T-helper 17 cell (primary cell): ENCODE results near the gene CFAP100. TPM values are rescaled to one million over a fixed set of nuclear protein-coding genes. Genes with fewer than 3 reads are reported as not detected.

ENCODE experiments used
- ATAC-seq: fragments of 150-1000 bp; cut with Tn5 transposase; 2 replicates; pipeline ENCODE4 v1.10.0; 2021; ENCODE audit warnings: mild to moderate bottlenecking, moderate library complexity
- DNase-seq, 3 donors: peaks; one replicate each; pipeline versions ENCODE4 v3.0.0 to v3.0.0-alpha.2; 2020 to 2021
- H3K9me3 ChIP-seq: one replicate; pipeline ENCODE4 v1.7.0; 2013; ENCODE audit warnings: low read length, mild to moderate bottlenecking; ENCODE audit not compliant: control insufficient read depth, poor library complexity, severe bottlenecking
- H3K27ac Mint-ChIP-seq: one replicate; pipeline ENCODE4 v1.8.0; 2022; ENCODE audit warnings: mild to moderate bottlenecking, moderate library complexity, mixed read lengths
- H3K27me3 Mint-ChIP-seq: one replicate; pipeline ENCODE4 v1.8.0; 2022; ENCODE audit warnings: mixed read lengths
- H3K36me3 Mint-ChIP-seq: one replicate; pipeline ENCODE4 v1.8.0; 2022; ENCODE audit warnings: low read depth, mixed read lengths
- H3K4me1 Mint-ChIP-seq: one replicate; pipeline ENCODE4 v1.8.0; 2022; ENCODE audit warnings: mild to moderate bottlenecking, mixed read lengths
- H3K4me3 Mint-ChIP-seq: one replicate; pipeline ENCODE4 v1.8.0; 2022; ENCODE audit warnings: mild to moderate bottlenecking, moderate library complexity, mixed read lengths
- total RNA-seq, 4 donors: library from RNA in 2 of 4; stranded (reverse) in 2 of 4; gene quantifications; one replicate each; pipeline ENCODE4 v1.2.3 and lab custom pipeline; 2022 to 2026

CFAP100 gene
- total RNA-seq, 2 donors from 2014 or later, result not detected

GRCh38 chr3:126468028-126468891 is 73.6 kb downstream of the CFAP100 start:
- Mint-ChIP-seq H3K27ac (peak overlapping the region; percentile 63), H3K4me1 (peaks cover 48% of the 10 kb centered on the region), H3K4me3 (no peak overlapping the region), H3K36me3 (peaks cover 12% of the 10 kb centered on the region), H3K27me3 (no peaks in the 10 kb centered on the region)
- ATAC-seq, result no peak
- DNase-seq, result no peak
- no peaks in the 10 kb centered on the region for H3K9me3 ChIP-seq

- ATAC-seq (no peak), DNase-seq (no peak)
- H3K4me1 Mint-ChIP-seq, result peaks cover 53% of the 10 kb centered on the region
- no peaks in the 10 kb centered on the region for H3K27me3 Mint-ChIP-seq
- H3K9me3 ChIP-seq, result no peaks in the 10 kb centered on the region
- peaks cover 10% of the 10 kb centered on the region for H3K36me3 Mint-ChIP-seq
- no peak overlapping the region for H3K4me3 Mint-ChIP-seq
- H3K27ac Mint-ChIP-seq, result peak overlapping the region; percentile 27
These were observed 74.8 kb downstream of the CFAP100 start for GRCh38 chr3:126469479-126469878.

GRCh38 chr3:126472277-126473006 is 77.7 kb downstream of the CFAP100 start:
- no peak for ATAC-seq
- Mint-ChIP-seq H3K27ac (peak overlapping the region; percentile 90), H3K4me1 (peaks cover 52% of the 10 kb centered on the region), H3K36me3 (peaks cover 9% of the 10 kb centered on the region), H3K4me3 (peak overlapping the region; percentile 88), H3K27me3 (no peaks in the 10 kb centered on the region)
- H3K9me3 ChIP-seq, result no peaks in the 10 kb centered on the region
- no peak for DNase-seq

- no peaks in the 10 kb centered on the region for H3K27me3 Mint-ChIP-seq
- peaks cover 6% of the 10 kb centered on the region for H3K36me3 Mint-ChIP-seq
- H3K27ac Mint-ChIP-seq, result peak overlapping the region; percentile 90
- DNase-seq, result no peak
- H3K9me3 ChIP-seq, result no peaks in the 10 kb centered on the region
- peaks cover 47% of the 10 kb centered on the region for H3K4me1 Mint-ChIP-seq
- peak overlapping the region; percentile 88 for H3K4me3 Mint-ChIP-seq
- no peak for ATAC-seq
These were observed 78.8 kb downstream of the CFAP100 start for GRCh38 chr3:126473292-126474168.

- H3K36me3 Mint-ChIP-seq, result peaks cover under 1% of the 10 kb centered on the region
- H3K27me3 Mint-ChIP-seq, result no peaks in the 10 kb centered on the region
- peaks cover 35% of the 10 kb centered on the region for H3K4me1 Mint-ChIP-seq
- no peaks in the 10 kb centered on the region for H3K9me3 ChIP-seq
- H3K27ac Mint-ChIP-seq, result peak overlapping the region; percentile 90
- H3K4me3 Mint-ChIP-seq, result peak overlapping the region; percentile 91
- DNase-seq, result peak; percentile 12 to 21 (median 15)
- no peak for ATAC-seq
These were observed 80.0 kb downstream of the CFAP100 start for GRCh38 chr3:126474498-126475412.

DNA sequence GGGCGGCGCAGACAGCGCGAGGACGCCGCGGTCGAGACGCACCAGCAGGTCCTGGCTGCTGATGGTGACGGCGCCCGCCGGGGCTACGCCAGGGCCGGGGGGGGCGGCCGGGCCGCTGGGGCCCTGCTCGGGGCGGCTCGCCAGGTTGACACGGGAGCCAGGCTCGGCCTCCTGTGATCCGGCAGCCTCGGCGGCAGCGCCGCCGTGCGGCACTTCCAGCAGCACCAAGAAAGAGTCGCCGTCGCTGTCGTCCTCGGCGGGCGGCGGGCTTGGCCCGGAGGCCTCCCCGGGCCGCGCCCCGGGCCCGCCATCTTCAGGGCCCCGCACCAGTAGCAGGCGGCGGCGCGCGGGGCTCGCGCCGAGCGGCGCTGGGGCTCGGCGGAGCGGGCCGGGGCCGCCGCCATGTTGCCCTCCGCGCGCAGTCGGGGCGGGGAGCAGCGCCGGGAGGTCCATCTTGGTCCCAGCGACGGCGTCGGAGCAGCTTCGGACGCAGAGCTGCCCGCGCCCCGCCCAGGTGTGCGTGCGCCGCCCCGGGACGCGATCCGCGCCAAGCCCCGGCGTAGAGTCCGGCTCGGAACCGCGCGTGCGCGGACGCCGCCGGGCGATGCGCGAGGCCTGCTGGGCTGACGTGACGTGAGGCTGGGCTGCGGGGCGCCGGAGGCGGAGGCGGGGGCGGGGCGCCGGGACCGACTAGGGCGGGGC is 80.9 kb downstream of the CFAP100 start, which contains the start of gene ZXDC:
Gene ZXDC, minus strand, starts transcription at position 479 of the 702 bp plus-strand sequence. Its CDS starts 26 bp downstream, at position 453.
- Mint-ChIP-seq H3K4me3 (peak within 1 kb of the TSS; percentile 93), H3K36me3 (peaks cover 1% of the 10 kb centered on the region), H3K27me3 (no peaks in the 10 kb centered on the region), H3K4me1 (peaks cover 34% of the 10 kb centered on the region), H3K27ac (peak within 1 kb of the TSS; percentile 90)
- DNase-seq (peak; percentile 89 to 96 (median 92)), ATAC-seq (peak; percentile 82)
- H3K9me3 ChIP-seq, result no peaks in the 10 kb centered on the region

- H3K9me3 ChIP-seq, result no peaks in the 10 kb centered on the region
- H3K4me3 Mint-ChIP-seq, result peak overlapping the region; percentile 93
- DNase-seq (no peak), ATAC-seq (peak; percentile 8)
- H3K27me3 Mint-ChIP-seq, result no peaks in the 10 kb centered on the region
- peaks cover 32% of the 10 kb centered on the region for H3K4me1 Mint-ChIP-seq
- peaks cover 2% of the 10 kb centered on the region for H3K36me3 Mint-ChIP-seq
- peak overlapping the region; percentile 61 for H3K27ac Mint-ChIP-seq
These were observed 81.7 kb downstream of the CFAP100 start for GRCh38 chr3:126476166-126477060.

GRCh38 chr3:126477061-126477380 is 82.3 kb downstream of the CFAP100 start:
- Mint-ChIP-seq H3K27ac (peak overlapping the region; percentile 61), H3K27me3 (no peaks in the 10 kb centered on the region), H3K4me3 (peak overlapping the region; percentile 93), H3K36me3 (peaks cover 2% of the 10 kb centered on the region), H3K4me1 (peaks cover 32% of the 10 kb centered on the region)
- ATAC-seq (no peak), DNase-seq (no peak)
- no peaks in the 10 kb centered on the region for H3K9me3 ChIP-seq

DNA sequence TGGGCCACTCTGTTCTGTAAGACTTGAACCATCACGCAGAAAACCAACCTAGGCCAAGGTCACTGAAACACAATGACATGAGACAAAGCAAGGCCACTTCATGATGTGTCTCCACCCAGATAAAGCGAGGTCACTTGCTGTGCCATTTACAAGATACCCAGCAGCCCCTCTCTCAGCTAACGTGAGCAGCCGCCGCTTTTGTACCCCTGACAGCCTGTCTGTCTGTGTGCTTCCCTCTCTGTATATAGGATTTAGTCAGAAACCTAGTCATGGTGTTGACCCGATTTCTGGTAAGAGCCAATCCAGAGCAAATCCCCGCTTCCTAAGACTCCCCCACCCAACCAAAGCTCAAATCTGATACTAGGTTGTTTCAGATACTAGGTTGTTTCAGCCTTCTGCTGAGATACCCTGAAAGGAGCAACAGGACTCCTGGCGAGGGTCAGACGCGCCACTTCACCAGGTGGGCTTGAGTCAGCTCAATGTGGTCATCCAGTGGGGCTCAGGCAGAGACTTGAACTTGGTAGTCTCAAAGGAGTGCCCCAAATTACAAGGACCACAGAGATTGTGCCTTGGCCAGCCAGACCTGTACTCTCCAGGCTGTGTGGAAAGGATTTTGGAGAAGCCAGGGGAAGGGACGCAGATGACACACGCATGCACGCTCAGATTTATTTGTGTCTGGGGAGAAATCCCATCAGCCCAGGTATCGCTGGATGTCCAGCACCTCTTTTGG is 84.0 kb downstream of the CFAP100 start:
- Mint-ChIP-seq H3K27ac (no peak overlapping the region), H3K4me1 (peaks cover 18% of the 10 kb centered on the region), H3K4me3 (no peak overlapping the region), H3K27me3 (no peaks in the 10 kb centered on the region), H3K36me3 (peaks cover 4% of the 10 kb centered on the region)
- ATAC-seq (no peak), DNase-seq (no peak)
- no peaks in the 10 kb centered on the region for H3K9me3 ChIP-seq

- Mint-ChIP-seq H3K27ac (no peak overlapping the region), H3K36me3 (peaks cover 4% of the 10 kb centered on the region), H3K27me3 (peaks cover 2% of the 10 kb centered on the region), H3K4me3 (no peak overlapping the region), H3K4me1 (peaks cover 20% of the 10 kb centered on the region)
- DNase-seq (no peak), ATAC-seq (no peak)
- H3K9me3 ChIP-seq, result no peaks in the 10 kb centered on the region
These were observed 84.9 kb downstream of the CFAP100 start for GRCh38 chr3:126479642-126480041.
